ENCODE measurements around the gene ZDHHC14. TPM values are rescaled to one million over a fixed set of nuclear protein-coding genes. Genes with fewer than 3 reads are reported as not detected.
A peak's percentile ranks its signal among the peaks of the same experiment; 100 is the strongest.

The ZDHHC14 gene
- total RNA-seq, 4 donors from 2014 or later, result 9.1 to 20.6 (median 12.5) TPM

- H3K27me3 ChIP-seq, result no peaks in the 10 kb centered on the region
- H3K9me3 ChIP-seq, result no peaks in the 10 kb centered on the region
- DNase-seq, result no peak
- H3K4me3 ChIP-seq, result no peak overlapping the region
- H3K27ac ChIP-seq, result peak overlapping the region in 3 of 4 donors; percentile 58 to 84 (median 71)
- H3K36me3 ChIP-seq, result no peaks in the 10 kb centered on the region
- TF ChIP-seq CTCF (IDR thresholded peaks at IDR 0.05), result no peak
- TF ChIP-seq POLR2A (IDR thresholded peaks at IDR 0.05), result no peak
- H3K4me1 ChIP-seq, result peaks cover 5 to 69% (median 19%) of the 10 kb centered on the region in 4 donors
These were observed 154.0 kb downstream of the ZDHHC14 start for GRCh38 chr6:157534977-157535339.

- no peaks in the 10 kb centered on the region for H3K9me3 ChIP-seq
- H3K36me3 ChIP-seq, result no peaks in the 10 kb centered on the region
- peak overlapping the region in 1 of 4 donors; percentile 2 for H3K4me3 ChIP-seq
- H3K4me1 ChIP-seq, result peaks cover 5 to 69% (median 19%) of the 10 kb centered on the region in 4 donors
- no peak for DNase-seq
- TF ChIP-seq CTCF (IDR thresholded peaks at IDR 0.05), result no peak
- TF ChIP-seq POLR2A (IDR thresholded peaks at IDR 0.05), result no peak
- peak overlapping the region; percentile 42 to 84 (median 64) for H3K27ac ChIP-seq
- H3K27me3 ChIP-seq, result no peaks in the 10 kb centered on the region
These were observed 154.6 kb downstream of the ZDHHC14 start for GRCh38 chr6:157535340-157536222.

GRCh38 chr6:157536223-157536545, 155.2 kb downstream of the ZDHHC14 start:
- TF ChIP-seq CTCF (IDR thresholded peaks at IDR 0.05), result no peak
- no peak for TF ChIP-seq POLR2A (IDR thresholded peaks at IDR 0.05)
- DNase-seq, result no peak
- peak overlapping the region in 1 of 4 donors; percentile 2 for H3K4me3 ChIP-seq
- peaks cover 5 to 68% (median 19%) of the 10 kb centered on the region in 4 donors for H3K4me1 ChIP-seq
- H3K9me3 ChIP-seq, result no peaks in the 10 kb centered on the region
- H3K36me3 ChIP-seq, result no peaks in the 10 kb centered on the region
- H3K27ac ChIP-seq, result peak overlapping the region; percentile 42 to 84 (median 64)
- H3K27me3 ChIP-seq, result no peaks in the 10 kb centered on the region

- Histone ChIP-seq H3K27ac (peak overlapping the region; percentile 23 to 67 (median 55)), H3K36me3 (no peaks in the 10 kb centered on the region), H3K27me3 (no peaks in the 10 kb centered on the region), H3K9me3 (no peaks in the 10 kb centered on the region), H3K4me1 (peaks cover 5 to 57% (median 19%) of the 10 kb centered on the region in 4 donors), H3K4me3 (no peak overlapping the region)
- TF ChIP-seq POLR2A (IDR thresholded peaks at IDR 0.05), result no peak
- TF ChIP-seq CTCF (IDR thresholded peaks at IDR 0.05), result no peak
- DNase-seq, result no peak
These were observed 156.6 kb downstream of the ZDHHC14 start for GRCh38 chr6:157537556-157537955.

GRCh38 chr6:157538168-157538567, 157.2 kb downstream of the ZDHHC14 start:
- DNase-seq, result peak in 1 of 3 donors; percentile 66

More at GRCh38 chr6:157538168-157538567, 157.2 kb downstream of the ZDHHC14 start:
- peak overlapping the region; percentile 23 to 67 (median 55) for H3K27ac ChIP-seq
- H3K4me1 ChIP-seq, result peaks cover 5 to 57% (median 19%) of the 10 kb centered on the region in 4 donors
- H3K27me3 ChIP-seq, result no peaks in the 10 kb centered on the region
- TF ChIP-seq POLR2A (IDR thresholded peaks at IDR 0.05), result no peak
- no peak for TF ChIP-seq CTCF (IDR thresholded peaks at IDR 0.05)
- no peaks in the 10 kb centered on the region for H3K36me3 ChIP-seq
- no peak overlapping the region for H3K4me3 ChIP-seq
- H3K9me3 ChIP-seq, result no peaks in the 10 kb centered on the region

All from Peyer's patch (tissue), 4 donors.